ENCODE results near the gene NAT8L.

NAT8L gene

DNA sequence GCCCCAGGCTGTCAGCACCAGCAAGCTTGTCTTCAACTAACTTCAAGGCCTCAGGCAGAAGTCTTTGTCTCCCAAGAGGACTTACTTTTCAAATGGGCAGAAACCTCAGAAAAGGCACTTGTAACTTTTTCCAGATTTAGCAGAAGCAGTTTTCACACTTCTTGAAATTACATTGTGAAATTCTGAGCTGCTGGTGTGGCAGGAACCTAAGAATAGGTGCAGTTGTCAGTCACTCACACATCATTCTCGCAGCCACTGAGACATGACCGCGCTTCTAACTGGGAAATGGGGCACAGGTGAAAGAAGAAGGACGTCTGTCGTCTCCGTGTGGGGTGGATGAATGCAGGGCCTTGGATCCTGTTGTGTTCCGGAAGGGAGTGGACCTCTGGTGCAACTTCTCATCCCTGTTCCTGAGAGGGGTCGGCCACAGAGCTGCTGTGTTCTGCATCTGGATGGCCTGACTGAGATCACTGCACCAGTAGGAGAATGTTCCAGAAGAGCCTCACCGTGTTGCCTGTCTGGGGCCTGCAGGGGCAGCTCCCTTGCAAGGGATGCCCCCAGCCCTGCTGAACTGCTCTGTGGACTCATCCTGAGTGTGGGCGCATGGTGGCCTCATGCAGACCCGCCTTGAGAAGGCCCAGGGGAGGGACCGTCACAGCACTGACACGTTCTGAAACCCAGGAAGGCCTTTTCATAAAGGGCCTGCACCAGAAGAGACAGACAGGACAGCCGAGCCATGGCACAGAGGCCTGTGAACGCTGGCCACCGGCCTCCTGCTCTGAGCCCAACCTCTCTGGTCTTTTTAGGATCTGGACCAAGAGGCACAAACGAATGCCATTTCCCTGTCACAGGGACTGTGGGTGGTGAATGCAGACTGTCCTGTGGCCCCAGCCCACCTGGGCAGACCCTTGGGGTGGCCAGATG, 18.7 kb downstream of the NAT8L start:
- H3K9me3 ChIP-seq (ENCODE audit: low read length) = no peaks in the 10 kb centered on the region

DNA sequence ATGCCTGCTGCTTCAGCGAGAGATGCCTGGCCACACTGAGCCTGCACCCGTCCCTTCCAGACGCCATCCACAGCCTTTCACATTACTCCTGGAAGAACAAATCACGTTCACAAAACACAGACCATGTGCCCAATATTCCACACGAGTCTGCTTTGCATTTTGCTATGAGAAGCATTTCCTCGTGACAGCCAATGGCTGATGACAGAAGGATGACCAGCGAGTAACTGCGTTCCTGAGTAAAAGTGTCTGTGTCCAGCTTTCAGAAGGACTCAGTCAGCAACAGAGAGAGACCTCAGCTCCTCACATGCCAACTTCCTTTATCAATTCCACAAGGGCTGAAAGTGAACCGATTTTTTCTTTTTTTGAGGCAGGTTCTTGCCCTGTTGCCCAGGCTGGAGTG, 19.5 kb downstream of the NAT8L start:
- H3K4me3 ChIP-seq (ENCODE audit: low read length) = no peak overlapping the region
- no peaks in the 10 kb centered on the region for H3K9me3 ChIP-seq (ENCODE audit: low read length)
- no peaks in the 10 kb centered on the region for H3K36me3 ChIP-seq (ENCODE audit: insufficient read depth, low read length)
- no peak overlapping the region for H2AFZ ChIP-seq (ENCODE audit: low read depth, low read length)
- H3K27me3 ChIP-seq (ENCODE audit: insufficient read depth, low read length) = no peaks in the 10 kb centered on the region
- peaks cover 11% of the 10 kb centered on the region for H3K4me1 ChIP-seq (ENCODE audit: insufficient read depth, low read length)

More for the DNA sequence above, 18.7 kb downstream of the NAT8L start:
- Histone ChIP-seq H3K36me3 (ENCODE audit: insufficient read depth, low read length) (no peaks in the 10 kb centered on the region), H3K27me3 (ENCODE audit: insufficient read depth, low read length) (no peaks in the 10 kb centered on the region), H2AFZ (ENCODE audit: low read depth, low read length) (no peak overlapping the region), H3K4me3 (ENCODE audit: low read length) (no peak overlapping the region), H3K4me1 (ENCODE audit: insufficient read depth, low read length) (peaks cover 19% of the 10 kb centered on the region)

GRCh38 chr4:2079006-2079405, 19.9 kb downstream of the NAT8L start:
- Histone ChIP-seq H3K4me3 (ENCODE audit: low read length) (no peak overlapping the region), H3K27me3 (ENCODE audit: insufficient read depth, low read length) (no peaks in the 10 kb centered on the region), H3K36me3 (ENCODE audit: insufficient read depth, low read length) (no peaks in the 10 kb centered on the region), H3K9me3 (ENCODE audit: low read length) (no peaks in the 10 kb centered on the region), H2AFZ (ENCODE audit: low read depth, low read length) (no peak overlapping the region), H3K4me1 (ENCODE audit: insufficient read depth, low read length) (peaks cover 6% of the 10 kb centered on the region)

GRCh38 chr4:2079926-2080325, 20.8 kb downstream of the NAT8L start:
- H3K36me3 ChIP-seq (ENCODE audit: insufficient read depth, low read length) = no peaks in the 10 kb centered on the region
- H2AFZ ChIP-seq (ENCODE audit: low read depth, low read length) = no peak overlapping the region
- H3K4me1 ChIP-seq (ENCODE audit: insufficient read depth, low read length) = no peaks in the 10 kb centered on the region

GRCh38 chr4:2080429-2081300, 21.5 kb downstream of the NAT8L start:
- no peaks in the 10 kb centered on the region for H3K36me3 ChIP-seq (ENCODE audit: insufficient read depth, low read length)
- H3K4me1 ChIP-seq (ENCODE audit: insufficient read depth, low read length) = no peaks in the 10 kb centered on the region
- H3K27me3 ChIP-seq (ENCODE audit: insufficient read depth, low read length) = no peaks in the 10 kb centered on the region
- H3K9me3 ChIP-seq (ENCODE audit: low read length) = no peaks in the 10 kb centered on the region
- no peak overlapping the region for H2AFZ ChIP-seq (ENCODE audit: low read depth, low read length)
- H3K4me3 ChIP-seq (ENCODE audit: low read length) = no peak overlapping the region

More at GRCh38 chr4:2079926-2080325, 20.8 kb downstream of the NAT8L start:
- no peak overlapping the region for H3K4me3 ChIP-seq (ENCODE audit: low read length)
- no peaks in the 10 kb centered on the region for H3K27me3 ChIP-seq (ENCODE audit: insufficient read depth, low read length)
- no peaks in the 10 kb centered on the region for H3K9me3 ChIP-seq (ENCODE audit: low read length)

- Histone ChIP-seq H2AFZ (ENCODE audit: low read depth, low read length) (no peak overlapping the region), H3K36me3 (ENCODE audit: insufficient read depth, low read length) (no peaks in the 10 kb centered on the region), H3K9me3 (ENCODE audit: low read length) (peaks cover 2% of the 10 kb centered on the region)
These were observed 22.4 kb downstream of the NAT8L start for GRCh38 chr4:2081540-2081939.

DNA sequence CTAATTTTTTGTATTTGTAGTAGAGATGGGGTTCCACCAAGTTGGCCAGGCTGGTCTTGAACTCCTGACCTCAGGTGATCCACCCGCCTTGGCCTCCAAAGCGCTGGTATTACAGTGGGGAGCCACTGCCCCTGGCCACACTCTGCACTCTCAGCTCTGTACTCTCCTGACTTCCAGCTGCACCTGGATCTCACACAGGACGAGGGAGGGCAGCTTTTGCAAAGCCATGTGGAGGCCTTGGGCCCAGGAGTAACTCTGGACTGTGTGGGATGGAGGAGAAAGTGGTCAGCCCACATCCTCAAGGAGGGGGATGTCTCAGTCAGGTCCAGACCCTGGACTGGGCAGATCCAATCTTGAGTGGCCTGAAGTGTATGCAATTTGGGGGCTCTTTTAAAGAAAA, 23.0 kb downstream of the NAT8L start:
- no peaks in the 10 kb centered on the region for H3K4me1 ChIP-seq (ENCODE audit: insufficient read depth, low read length)
- no peaks in the 10 kb centered on the region for H3K27me3 ChIP-seq (ENCODE audit: insufficient read depth, low read length)
- no peak overlapping the region for H3K4me3 ChIP-seq (ENCODE audit: low read length)
- no peaks in the 10 kb centered on the region for H3K36me3 ChIP-seq (ENCODE audit: insufficient read depth, low read length)
- peaks cover 5% of the 10 kb centered on the region for H3K9me3 ChIP-seq (ENCODE audit: low read length)
- H2AFZ ChIP-seq (ENCODE audit: low read depth, low read length) = no peak overlapping the region

More at GRCh38 chr4:2081540-2081939, 22.4 kb downstream of the NAT8L start:
- H3K4me3 ChIP-seq (ENCODE audit: low read length) = no peak overlapping the region
- no peaks in the 10 kb centered on the region for H3K27me3 ChIP-seq (ENCODE audit: insufficient read depth, low read length)
- no peaks in the 10 kb centered on the region for H3K4me1 ChIP-seq (ENCODE audit: insufficient read depth, low read length)

- Histone ChIP-seq H3K36me3 (ENCODE audit: insufficient read depth, low read length) (no peaks in the 10 kb centered on the region), H2AFZ (ENCODE audit: low read depth, low read length) (no peak overlapping the region), H3K4me3 (ENCODE audit: low read length) (no peak overlapping the region), H3K9me3 (ENCODE audit: low read length) (peaks cover 5% of the 10 kb centered on the region), H3K27me3 (ENCODE audit: insufficient read depth, low read length) (no peaks in the 10 kb centered on the region), H3K4me1 (ENCODE audit: insufficient read depth, low read length) (no peaks in the 10 kb centered on the region)
These were observed 23.5 kb downstream of the NAT8L start for GRCh38 chr4:2082627-2083026.

GRCh38 chr4:2083116-2083825, 24.1 kb downstream of the NAT8L start:
- no peaks in the 10 kb centered on the region for H3K36me3 ChIP-seq (ENCODE audit: insufficient read depth, low read length)
- H3K4me3 ChIP-seq (ENCODE audit: low read length) = no peak overlapping the region
- no peaks in the 10 kb centered on the region for H3K27me3 ChIP-seq (ENCODE audit: insufficient read depth, low read length)
- no peak overlapping the region for H2AFZ ChIP-seq (ENCODE audit: low read depth, low read length)
- peaks cover 5% of the 10 kb centered on the region for H3K9me3 ChIP-seq (ENCODE audit: low read length)
- H3K4me1 ChIP-seq (ENCODE audit: insufficient read depth, low read length) = peaks cover 1% of the 10 kb centered on the region

GRCh38 chr4:2083826-2084160, 24.7 kb downstream of the NAT8L start:
- Histone ChIP-seq H3K9me3 (ENCODE audit: low read length) (peaks cover 5% of the 10 kb centered on the region), H3K4me1 (ENCODE audit: insufficient read depth, low read length) (peaks cover 6% of the 10 kb centered on the region), H3K4me3 (ENCODE audit: low read length) (no peak overlapping the region), H3K27me3 (ENCODE audit: insufficient read depth, low read length) (no peaks in the 10 kb centered on the region), H3K36me3 (ENCODE audit: insufficient read depth, low read length) (no peaks in the 10 kb centered on the region), H2AFZ (ENCODE audit: low read depth, low read length) (no peak overlapping the region)

GRCh38 chr4:2084316-2084715, 25.2 kb downstream of the NAT8L start:
- H3K27me3 ChIP-seq (ENCODE audit: insufficient read depth, low read length) = no peaks in the 10 kb centered on the region
- peaks cover 5% of the 10 kb centered on the region for H3K9me3 ChIP-seq (ENCODE audit: low read length)
- H3K4me3 ChIP-seq (ENCODE audit: low read length) = no peak overlapping the region
- no peak overlapping the region for H2AFZ ChIP-seq (ENCODE audit: low read depth, low read length)
- peaks cover 12% of the 10 kb centered on the region for H3K4me1 ChIP-seq (ENCODE audit: insufficient read depth, low read length)
- H3K36me3 ChIP-seq (ENCODE audit: insufficient read depth, low read length) = no peaks in the 10 kb centered on the region

GRCh38 chr4:2085496-2085901, 26.4 kb downstream of the NAT8L start:
- peaks cover 17% of the 10 kb centered on the region for H3K4me1 ChIP-seq (ENCODE audit: insufficient read depth, low read length)
- no peak overlapping the region for H2AFZ ChIP-seq (ENCODE audit: low read depth, low read length)
- H3K36me3 ChIP-seq (ENCODE audit: insufficient read depth, low read length) = no peaks in the 10 kb centered on the region
- H3K27me3 ChIP-seq (ENCODE audit: insufficient read depth, low read length) = no peaks in the 10 kb centered on the region
- H3K4me3 ChIP-seq (ENCODE audit: low read length) = no peak overlapping the region
- H3K9me3 ChIP-seq (ENCODE audit: low read length) = peaks cover 5% of the 10 kb centered on the region

GRCh38 chr4:2087170-2087569, 28.0 kb downstream of the NAT8L start:
- peaks cover 20% of the 10 kb centered on the region for H3K4me1 ChIP-seq (ENCODE audit: insufficient read depth, low read length)
- peaks cover 5% of the 10 kb centered on the region for H3K9me3 ChIP-seq (ENCODE audit: low read length)
- H3K27me3 ChIP-seq (ENCODE audit: insufficient read depth, low read length) = no peaks in the 10 kb centered on the region
- H3K4me3 ChIP-seq (ENCODE audit: low read length) = no peak overlapping the region
- H3K36me3 ChIP-seq (ENCODE audit: insufficient read depth, low read length) = no peaks in the 10 kb centered on the region
- no peak overlapping the region for H2AFZ ChIP-seq (ENCODE audit: low read depth, low read length)

Data from neuron (in vitro differentiated cells).